K562 (cell line): ENCODE results near the gene PDPK1. TPM values are rescaled to one million over a fixed set of nuclear protein-coding genes. Genes with fewer than 3 reads are reported as not detected.

Experiments used
- CCNT2 ChIP-seq: IDR thresholded peaks from 2 replicates; pipeline ENCODE4 v1.6.1; 2011; ENCODE audit warnings: borderline replicate concordance, low read depth, mild to moderate bottlenecking, moderate library complexity, mixed read lengths, low read length; ENCODE audit not compliant: insufficient read length; ENCODE audit errors: extremely low read depth
- CREM ChIP-seq: IDR thresholded peaks from 2 replicates; pipeline ENCODE4 v1.6.1; 2014; ENCODE audit warnings: antibody characterized with exemption, low read depth
- DACH1 ChIP-seq: fragments of 450-650 bp; IDR thresholded peaks from 2 replicates; pipeline ENCODE4 v1.6.1; 2018; ENCODE audit not compliant: partially characterized antibody
- E2F6 ChIP-seq, 2 experiments: IDR thresholded peaks; 2 replicates each; pipeline ENCODE4 v1.6.1; 2011; ENCODE audit warnings: borderline replicate concordance in 1 of 2, control low read depth in 1 of 2, low read depth in 1 of 2, low read length in 1 of 2, mild to moderate bottlenecking in 1 of 2, mixed read lengths in 1 of 2, moderate library complexity in 1 of 2; ENCODE audit not compliant: insufficient read depth in 1 of 2, insufficient read length in 1 of 2, poor library complexity in 1 of 2, severe bottlenecking in 1 of 2; ENCODE audit errors: extremely low read depth in 1 of 2
- ELF1 ChIP-seq: fragments of 200-800 bp; sonication (Bioruptor generic); IDR thresholded peaks from 2 replicates; pipeline ENCODE4 v1.6.1; 2016; ENCODE audit warnings: missing genetic modification characterization, missing compliant biosample characterization
- FIP1L1 ChIP-seq: fragments of 200-400 bp; formaldehyde crosslinking; IDR thresholded peaks from 2 replicates; pipeline ENCODE4 v1.6.1; 2018; ENCODE audit warnings: mild to moderate bottlenecking, low read depth, low read length; ENCODE audit not compliant: poor library complexity, severe bottlenecking
- FOXK1 ChIP-seq: sonication (generic); formaldehyde crosslinking; IDR thresholded peaks from 2 replicates; pipeline ENCODE4 v1.8.0; 2022; ENCODE audit warnings: missing genetic modification reagents, mild to moderate bottlenecking, borderline replicate concordance
- GABPA ChIP-seq: fragments of 200-800 bp; sonication (Bioruptor generic); conservative IDR thresholded peaks from 2 replicates; pipeline ENCODE4 v1.6.1; 2016; ENCODE audit warnings: low read depth, missing genetic modification characterization, missing compliant biosample characterization
- HCFC1 ChIP-seq: IDR thresholded peaks from 2 replicates; pipeline ENCODE4 v1.6.1; 2012; ENCODE audit warnings: low read depth, low read length, improper control_type of control experiment
- HMGN3 ChIP-seq: IDR thresholded peaks from 2 replicates; pipeline ENCODE4 v1.6.1; 2011; ENCODE audit warnings: borderline replicate concordance, low read depth, mild to moderate bottlenecking, mixed read lengths, low read length; ENCODE audit not compliant: insufficient read length; ENCODE audit errors: extremely low read depth
- KDM2B ChIP-seq: fragments of 250-450 bp; sonication (Bioruptor Pico); IDR thresholded peaks from 2 replicates; pipeline ENCODE4 v1.8.0; 2021; ENCODE audit warnings: mild to moderate bottlenecking, moderate library complexity
- MYNN ChIP-seq, 2 experiments: sonication (generic); formaldehyde crosslinking in 1 of 2; IDR thresholded peaks; 2 replicates each; pipeline versions ENCODE4 v1.5.0 to v1.6.1; 2016 to 2020; ENCODE audit warnings: antibody characterized with exemption in 1 of 2, missing genetic modification reagents in 1 of 2
- SIN3B ChIP-seq: fragments of 450-650 bp; IDR thresholded peaks from 2 replicates; pipeline ENCODE4 v1.6.1; 2017; ENCODE audit warnings: low read depth, mild to moderate bottlenecking, moderate library complexity
- THRB ChIP-seq: fragments of 450-650 bp; formaldehyde crosslinking; conservative IDR thresholded peaks from 2 replicates; pipeline ENCODE4 v1.4.0; 2022; ENCODE audit warnings: mild to moderate bottlenecking, missing genetic modification characterization
- ZNF184 ChIP-seq: sonication (generic); formaldehyde crosslinking; IDR thresholded peaks from 2 replicates; pipeline ENCODE4 v1.5.0; 2020; ENCODE audit warnings: missing genetic modification reagents
- ZNF395 ChIP-seq: fragments of 200-800 bp; sonication (Bioruptor generic); IDR thresholded peaks from 2 replicates; pipeline ENCODE4 v1.6.1; 2017; ENCODE audit warnings: missing genetic modification characterization, missing compliant biosample characterization
- polyA plus RNA-seq, 8 experiments: library from polyadenylated mRNA; depleted of rRNA in 4 of 8; stranded (reverse) in 5 of 8; unstranded in 3 of 8; fragments of >200 nt; fragmentation: Nextera tagmentation in 2 of 8; fragmentation: Illumina TruSeq in 1 of 8; extraction: Ambion mirVana in 2 of 8; extraction: Trizol in 1 of 8; gene quantifications; 2 replicates each; pipeline versions ENCODE4 v1.2.1 to v1.2.3, GENCODE V29; 2011 to 2014; ENCODE audit warnings: inconsistent platforms in 1 of 8, missing spikeins in 1 of 8
- total RNA-seq, 7 experiments: library from RNA; depleted of rRNA in 6 of 7; stranded (reverse); fragments of >200 nt in 6 of 7; fragmentation: Illumina TruSeq in 2 of 7; extraction: Trizol in 2 of 7; gene quantifications; 2 replicates each; pipeline versions ENCODE4 v1.2.1 to v1.2.3, GENCODE V29; 2011 to 2021; ENCODE audit warnings: low replicate concordance in 1 of 7
- TF ChIP-seq, protein P1 (sequence below): fragments of 250-450 bp; sonication (Bioruptor Pico); IDR thresholded peaks from 2 replicates; pipeline ENCODE4 v1.9.0; 2021; ENCODE audit warnings: mild to moderate bottlenecking
- TF ChIP-seq, protein P2 (sequence below): sonication (generic); formaldehyde crosslinking; IDR thresholded peaks from 2 replicates; pipeline ENCODE4 v1.8.0; 2022; ENCODE audit warnings: mild to moderate bottlenecking, missing genetic modification reagents
- TF ChIP-seq, protein P3 (sequence below): sonication (generic); formaldehyde crosslinking; IDR thresholded peaks from 2 replicates; pipeline ENCODE4 v1.9.0; 2022; ENCODE audit warnings: mild to moderate bottlenecking, missing genetic modification reagents

Gene PDPK1
- total and polyA plus RNA-seq, 9 of the 15 experiments (the other 6 are each of a cell fraction or from before 2014, with no cell fraction given): 4.0 to 37.2 (median 18.7) TPM

DNA sequence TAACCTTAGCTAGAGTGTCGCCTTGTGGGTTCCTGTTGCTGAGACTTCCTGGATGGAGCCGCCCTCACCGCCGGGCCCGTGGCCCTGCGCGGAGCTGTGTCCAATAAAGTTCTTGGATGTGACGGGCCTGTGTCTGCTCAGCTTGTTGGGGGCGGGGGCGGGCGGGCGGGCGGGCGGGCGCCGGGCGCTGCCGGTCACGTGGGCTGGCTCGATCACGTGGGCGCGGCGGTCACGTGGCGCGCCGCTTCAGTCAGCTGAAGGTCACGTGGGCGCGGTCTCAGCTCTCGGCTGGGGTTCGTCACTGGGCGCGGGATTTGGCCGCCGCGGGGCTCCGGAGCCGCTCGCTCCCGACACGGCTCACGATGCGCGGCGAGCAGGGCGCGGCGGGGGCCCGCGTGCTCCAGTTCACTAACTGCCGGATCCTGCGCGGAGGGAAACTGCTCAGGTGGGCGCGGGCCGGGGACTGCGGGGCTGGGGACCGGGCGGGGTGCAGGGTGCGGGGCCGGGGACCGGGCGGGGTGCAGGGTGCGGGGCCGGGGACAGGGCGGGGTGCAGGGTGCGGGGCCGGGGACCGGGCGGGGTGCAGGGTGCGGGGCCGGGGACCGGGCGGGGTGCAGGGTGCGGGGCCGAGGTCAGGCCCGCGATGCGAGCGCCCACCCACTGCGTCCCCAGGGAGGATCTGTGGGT lies 17.6 kb upstream of the PDPK1 start, which contains the start of gene AMDHD2 (continued):
- TF ChIP-seq, protein P1, sequence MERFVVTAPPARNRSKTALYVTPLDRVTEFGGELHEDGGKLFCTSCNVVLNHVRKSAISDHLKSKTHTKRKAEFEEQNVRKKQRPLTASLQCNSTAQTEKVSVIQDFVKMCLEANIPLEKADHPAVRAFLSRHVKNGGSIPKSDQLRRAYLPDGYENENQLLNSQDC: 0 out of 2 replicates have a peak, but pooled peaks have one; percentile 11
- TF ChIP-seq MYNN (IDR thresholded peaks at IDR 0.05) (peak; percentile 92), MYNN (CRISPR knock-in tag; IDR thresholded peaks at IDR 0.05) (no peak), THRB (CRISPR knock-in tag) (no peak), GABPA (tag) (peak; percentile 70), CCNT2 (peak; percentile 96), ELF1 (tag) (peak; percentile 82), FIP1L1 (peak; percentile 48), SIN3B (peak; percentile 94), ZNF184 (CRISPR knock-in tag) (no peak), DACH1 (peak; percentile 48), KDM2B (CRISPR knock-in tag) (peak; percentile 20; the same call in 1 of the 2 replicates), HCFC1 (peak; percentile 71), CREM (peak; percentile 87), FOXK1 (CRISPR knock-in tag) (no peak), HMGN3 (peak; percentile 61), ZNF395 (CRISPR knock-in tag) (peak; percentile 56), E2F6 (IDR thresholded peaks at IDR 0.05; ENCODE audit: borderline replicate concordance in 1 of 2, extremely low read depth in 1 of 2, insufficient read depth in 1 of 2, insufficient read length in 1 of 2, low read depth in 1 of 2, low read length in 1 of 2, poor library complexity in 1 of 2, severe bottlenecking in 1 of 2) (peak; percentile 77 to 94)
- TF ChIP-seq, protein P2, sequence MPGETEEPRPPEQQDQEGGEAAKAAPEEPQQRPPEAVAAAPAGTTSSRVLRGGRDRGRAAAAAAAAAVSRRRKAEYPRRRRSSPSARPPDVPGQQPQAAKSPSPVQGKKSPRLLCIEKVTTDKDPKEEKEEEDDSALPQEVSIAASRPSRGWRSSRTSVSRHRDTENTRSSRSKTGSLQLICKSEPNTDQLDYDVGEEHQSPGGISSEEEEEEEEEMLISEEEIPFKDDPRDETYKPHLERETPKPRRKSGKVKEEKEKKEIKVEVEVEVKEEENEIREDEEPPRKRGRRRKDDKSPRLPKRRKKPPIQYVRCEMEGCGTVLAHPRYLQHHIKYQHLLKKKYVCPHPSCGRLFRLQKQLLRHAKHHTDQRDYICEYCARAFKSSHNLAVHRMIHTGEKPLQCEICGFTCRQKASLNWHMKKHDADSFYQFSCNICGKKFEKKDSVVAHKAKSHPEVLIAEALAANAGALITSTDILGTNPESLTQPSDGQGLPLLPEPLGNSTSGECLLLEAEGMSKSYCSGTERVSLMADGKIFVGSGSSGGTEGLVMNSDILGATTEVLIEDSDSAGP (CRISPR knock-in tag): no peak
- TF ChIP-seq, protein P3, sequence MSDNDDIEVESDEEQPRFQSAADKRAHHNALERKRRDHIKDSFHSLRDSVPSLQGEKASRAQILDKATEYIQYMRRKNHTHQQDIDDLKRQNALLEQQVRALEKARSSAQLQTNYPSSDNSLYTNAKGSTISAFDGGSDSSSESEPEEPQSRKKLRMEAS: peak; percentile 81
